HG03139 (cell line): Measurements from ENCODE around the gene YPEL2.
"Not testable (repeated sequence)": the region's sequence is repeated elsewhere in the genome, so short reads cannot be mapped to it uniquely, and the experiment has no call there.

Experiments
- ATAC-seq: cut with Tn5 transposase; IDR thresholded peaks from one replicate; pipeline ENCODE4 v1.9.1; 2021; ENCODE audit not compliant: unreplicated experiment

YPEL2 gene

GRCh38 chr17:59374612-59375011 lies 43.2 kb downstream of the YPEL2 start:
- ATAC-seq: no peak

- ATAC-seq: no peak
These were observed 44.4 kb downstream of the YPEL2 start for GRCh38 chr17:59375857-59376256.

- no peak for ATAC-seq
These were observed 45.1 kb downstream of the YPEL2 start for GRCh38 chr17:59376506-59376905.

- ATAC-seq: no peak
These were observed 46.0 kb downstream of the YPEL2 start for GRCh38 chr17:59377410-59377809.

GRCh38 chr17:59378675-59379074 lies 47.2 kb downstream of the YPEL2 start:
- no peak for ATAC-seq

GRCh38 chr17:59380474-59380873 lies 49.0 kb downstream of the YPEL2 start:
- ATAC-seq: no peak

- no peak for ATAC-seq
These were observed 50.5 kb downstream of the YPEL2 start for GRCh38 chr17:59381716-59382570.

- no peak for ATAC-seq
These were observed 52.4 kb downstream of the YPEL2 start for GRCh38 chr17:59383893-59384292.

GRCh38 chr17:59387351-59388068 lies 56.1 kb downstream of the YPEL2 start:
- no peak for ATAC-seq

GRCh38 chr17:59388069-59388556 lies 56.7 kb downstream of the YPEL2 start:
- ATAC-seq: no peak

GRCh38 chr17:59389066-59389465 lies 57.6 kb downstream of the YPEL2 start:
- ATAC-seq: no peak

GRCh38 chr17:59391021-59391420 lies 59.6 kb downstream of the YPEL2 start:
- ATAC-seq: no peak

- no peak for ATAC-seq
These were observed 61.7 kb downstream of the YPEL2 start for GRCh38 chr17:59392973-59393679.

GRCh38 chr17:59393742-59394410 lies 62.4 kb downstream of the YPEL2 start:
- ATAC-seq: not testable (repeated sequence)

- ATAC-seq: no peak
These were observed 64.8 kb downstream of the YPEL2 start for GRCh38 chr17:59396134-59396826.

GRCh38 chr17:59397316-59398073 lies 66.0 kb downstream of the YPEL2 start:
- ATAC-seq: no peak

- ATAC-seq: no peak
These were observed 68.5 kb downstream of the YPEL2 start for GRCh38 chr17:59399914-59400313.

GRCh38 chr17:59400858-59401257 lies 69.4 kb downstream of the YPEL2 start:
- no peak for ATAC-seq

- no peak for ATAC-seq
These were observed 69.8 kb downstream of the YPEL2 start for GRCh38 chr17:59401274-59401673.

GRCh38 chr17:59401725-59402124 lies 70.3 kb downstream of the YPEL2 start:
- no peak for ATAC-seq
